ENCODE results near the gene SPRED2. TPM values are rescaled to one million over a fixed set of nuclear protein-coding genes. Genes with fewer than 3 reads are reported as not detected.

SPRED2 gene
- total and polyA plus RNA-seq, 12 donors, result 10.2 to 20.7 (median 17.0) TPM

- intact Hi-C loops (cut with DNase I), result no loop called here
- TF ChIP-seq CTCF (IDR thresholded peaks at IDR 0.05), result no peak
- H3K27ac ChIP-seq, result peak overlapping the region in 2 of 10 donors; percentile 8 to 71
These were observed 67.2 kb downstream of the SPRED2 start for GRCh38 chr2:65364986-65365733.

DNA sequence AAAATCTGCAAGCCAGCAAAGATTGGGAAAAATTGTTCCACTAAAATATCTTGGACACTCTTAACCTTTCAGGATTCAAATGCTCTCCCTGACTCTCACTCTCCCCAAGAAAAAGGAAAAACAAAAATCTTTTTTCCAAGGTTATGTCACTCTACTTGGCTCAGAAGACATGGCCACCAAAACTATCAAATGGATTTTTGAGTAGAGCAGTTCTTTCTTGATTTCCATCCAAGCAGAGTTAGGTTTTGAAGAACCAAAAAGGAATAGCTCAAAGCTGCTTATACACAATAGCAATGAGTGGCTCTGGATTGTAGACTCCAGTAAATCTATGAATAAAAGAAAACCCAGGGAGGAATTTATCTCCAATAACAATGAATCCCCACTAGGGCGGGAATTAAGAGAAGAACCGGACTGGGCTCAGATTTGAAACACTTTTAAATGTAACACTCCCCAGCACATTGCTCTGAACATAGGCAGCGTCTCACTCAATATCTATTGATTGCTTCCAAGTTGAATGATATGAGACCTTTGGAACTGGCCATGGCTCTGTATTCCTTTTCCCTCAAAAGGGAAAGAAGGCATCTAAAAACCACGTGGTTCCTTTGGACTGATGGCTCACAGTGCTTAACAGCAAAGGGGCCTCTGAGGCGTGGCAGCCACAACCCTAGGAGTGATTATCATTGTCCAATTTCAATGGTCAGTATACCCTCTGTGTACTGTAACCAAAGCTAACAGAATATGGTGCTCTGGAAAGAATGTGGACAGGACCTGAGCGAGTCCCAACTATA is 68.3 kb downstream of the SPRED2 start:
- Histone ChIP-seq H3K9me3 (no peaks in the 10 kb centered on the region), H3K4me3 (no peak overlapping the region), H3K27ac (peak overlapping the region in 2 of 10 donors; percentile 27 to 46), H3K27me3 (no peaks in the 10 kb centered on the region), H3K36me3 (no peaks in the 10 kb centered on the region), H3K4me1 (peaks cover 6 to 81% (median 51%) of the 10 kb centered on the region in 9 donors)
- no peak for TF ChIP-seq CTCF (IDR thresholded peaks at IDR 0.05)
- intact Hi-C loops (cut with DNase I), result no loop called here
- DNase-seq (no peak), ATAC-seq (no peak)
- WGBS, 2 donors, result 80 to 83% methylated on average over 6 of the region's 6 CpGs

More at GRCh38 chr2:65364986-65365733, 67.2 kb downstream of the SPRED2 start:
- WGBS, 2 donors, result 71 to 72% methylated on average over 2 of the region's 2 CpGs
- no peak overlapping the region for H3K4me3 ChIP-seq
- no peak for ATAC-seq
- H3K9me3 ChIP-seq, result no peaks in the 10 kb centered on the region
- peaks cover 6 to 77% (median 50%) of the 10 kb centered on the region in 9 donors for H3K4me1 ChIP-seq
- no peaks in the 10 kb centered on the region for H3K27me3 ChIP-seq
- DNase-seq, result no peak
- no peaks in the 10 kb centered on the region for H3K36me3 ChIP-seq

GRCh38 chr2:65361623-65362022 is 70.8 kb downstream of the SPRED2 start:
- H3K4me3 ChIP-seq, result no peak overlapping the region
- TF ChIP-seq CTCF (IDR thresholded peaks at IDR 0.05), result no peak
- H3K36me3 ChIP-seq, result no peaks in the 10 kb centered on the region
- no peak overlapping the region for H3K27ac ChIP-seq
- no peak for DNase-seq
- ATAC-seq, result no peak
- H3K27me3 ChIP-seq, result no peaks in the 10 kb centered on the region
- intact Hi-C loops (cut with DNase I), result no loop called here
- no peaks in the 10 kb centered on the region for H3K9me3 ChIP-seq
- WGBS, 2 donors, result 78 to 81% methylated on average over 3 of the region's 3 CpGs
- H3K4me1 ChIP-seq, result peaks cover 7 to 86% (median 56%) of the 10 kb centered on the region in 9 donors

DNA sequence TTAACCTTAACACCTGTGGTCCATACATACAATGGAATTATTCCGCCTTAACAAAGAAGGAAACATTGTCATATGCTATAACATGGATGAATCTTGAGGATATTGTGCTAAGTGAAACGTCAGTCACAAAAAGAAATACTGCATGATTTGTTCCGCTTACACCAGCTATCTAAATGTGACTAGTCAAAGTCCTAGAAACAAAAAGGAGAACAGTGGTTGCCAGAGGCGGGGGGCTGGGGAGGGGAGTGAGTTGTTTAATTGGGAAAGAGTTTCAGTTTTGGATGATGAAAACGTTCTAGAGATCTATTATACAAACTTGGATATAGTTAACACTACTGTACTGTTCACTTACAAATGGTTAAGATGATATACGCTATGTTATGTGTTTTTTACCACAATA is 72.0 kb downstream of the SPRED2 start:
- H3K4me3 ChIP-seq, result no peak overlapping the region

More for the DNA sequence above, 72.0 kb downstream of the SPRED2 start:
- Histone ChIP-seq H3K27me3 (no peaks in the 10 kb centered on the region), H3K9me3 (no peaks in the 10 kb centered on the region), H3K4me1 (peaks cover 5 to 75% (median 47%) of the 10 kb centered on the region in 9 donors), H3K36me3 (no peaks in the 10 kb centered on the region), H3K27ac (no peak overlapping the region)
- TF ChIP-seq CTCF (IDR thresholded peaks at IDR 0.05), result no peak
- intact Hi-C loops (cut with DNase I), result no loop called here
- ATAC-seq (no peak), DNase-seq (no peak)
- WGBS, 2 donors, result 88 to 93% methylated on average over 6 of the region's 6 CpGs
